HG03558 (cell line): ENCODE results near the gene P4HA3.

Source experiments
- ATAC-seq: cut with Tn5 transposase; IDR thresholded peaks from one replicate; pipeline ENCODE4 v1.9.1; 2021; ENCODE audit warnings: moderate number of reproducible peaks; ENCODE audit not compliant: unreplicated experiment; ENCODE audit errors: extremely low read depth

The P4HA3 gene

DNA sequence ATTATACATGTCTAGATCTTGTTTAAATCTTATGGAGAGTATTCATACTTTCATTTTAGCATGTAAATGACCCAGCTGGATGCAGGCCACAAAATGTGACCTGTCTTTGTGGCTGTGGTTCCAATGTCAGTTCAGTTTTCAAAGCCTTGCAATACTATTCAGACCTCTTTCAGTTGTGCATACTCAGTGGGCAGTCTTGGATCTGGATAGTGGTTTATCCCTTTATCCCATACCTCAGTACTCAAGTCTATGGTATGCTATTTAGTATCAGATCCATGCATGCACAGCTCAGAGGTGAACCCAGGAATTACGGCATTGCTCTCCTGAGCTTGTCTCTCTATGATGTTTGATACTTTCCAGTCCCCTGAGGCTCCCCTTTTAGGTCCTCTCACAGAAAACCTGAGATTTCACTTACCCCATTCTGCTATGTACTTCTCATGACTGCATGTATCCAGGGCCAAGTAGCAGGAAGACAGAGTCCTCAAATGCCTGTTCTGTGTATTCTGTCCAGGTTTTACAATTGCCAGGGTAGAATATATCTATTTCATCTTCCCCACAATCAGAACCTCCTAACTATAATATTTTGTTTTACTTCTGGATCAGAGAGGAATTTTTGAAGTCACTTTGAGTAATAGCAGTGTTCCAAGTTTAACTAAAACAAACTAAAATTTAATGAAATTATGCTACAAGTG is 6.9 kb upstream of the P4HA3 start:
- ATAC-seq, result no peak

- no peak for ATAC-seq
These were observed 5.5 kb upstream of the P4HA3 start for GRCh38 chr11:74316772-74317505.

- ATAC-seq, result no peak
These were observed 886 bp upstream of the P4HA3 start for GRCh38 chr11:74312326-74312725.

- no peak for ATAC-seq
These were observed 583 bp downstream of the P4HA3 start for GRCh38 chr11:74310857-74311256.

- ATAC-seq, result no peak
These were observed 4.0 kb downstream of the P4HA3 start for GRCh38 chr11:74307434-74307833.

DNA sequence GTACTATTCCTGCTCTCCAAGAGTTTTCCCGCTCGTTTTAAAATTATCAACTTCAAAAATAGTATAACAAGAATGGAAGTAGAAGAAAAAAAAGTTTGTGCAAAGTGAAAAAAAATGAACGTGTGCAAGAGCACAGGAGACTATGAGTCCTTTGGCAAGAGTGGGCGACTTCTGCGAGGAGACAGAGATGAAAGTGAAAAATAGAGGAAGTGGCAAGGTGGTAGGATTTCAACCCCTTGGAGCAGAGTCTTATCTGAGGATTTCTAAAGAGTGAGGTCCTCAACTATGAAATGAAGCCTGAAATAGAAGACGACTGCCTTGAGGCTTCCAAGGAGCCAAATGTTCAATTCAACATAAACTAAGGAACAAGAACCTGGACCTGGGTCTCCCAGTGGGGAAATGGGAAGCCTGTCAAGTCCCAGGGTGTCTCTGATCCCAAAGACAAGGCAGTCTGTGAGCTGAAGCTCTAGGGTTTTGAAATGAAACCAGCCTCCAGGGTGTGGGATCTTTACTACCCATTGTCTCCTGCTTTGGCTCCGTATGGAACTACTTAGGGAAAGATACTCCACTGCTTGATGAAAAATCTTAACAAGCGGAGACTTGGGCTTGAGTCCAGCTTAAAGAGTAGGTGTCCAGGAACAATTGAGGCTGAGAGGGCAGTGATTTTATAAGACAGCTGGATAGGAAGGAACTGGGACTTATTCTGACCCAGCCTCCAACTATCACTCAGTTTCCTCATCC is 4.8 kb downstream of the P4HA3 start:
- no peak for ATAC-seq

- no peak for ATAC-seq
These were observed 12.4 kb downstream of the P4HA3 start for GRCh38 chr11:74299015-74299414.

DNA sequence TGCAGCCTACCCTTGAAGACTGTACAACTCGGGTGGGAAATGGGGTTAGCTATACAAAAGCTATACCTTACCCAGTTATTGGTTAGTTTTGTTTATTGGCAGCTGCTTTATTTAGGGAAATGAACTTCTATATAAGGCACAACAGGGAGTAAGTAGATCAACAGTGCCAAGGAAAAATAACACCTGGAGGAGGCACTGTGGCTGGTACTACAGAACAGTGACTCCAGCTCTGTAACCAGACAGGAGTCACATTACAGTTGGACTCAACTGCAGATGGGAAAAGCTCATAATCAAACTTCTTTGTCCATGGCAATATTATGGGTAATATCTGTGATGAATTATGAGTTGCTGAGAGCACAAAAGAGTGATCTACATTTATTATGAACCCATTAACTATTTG is 14.0 kb downstream of the P4HA3 start:
- ATAC-seq, result no peak

DNA sequence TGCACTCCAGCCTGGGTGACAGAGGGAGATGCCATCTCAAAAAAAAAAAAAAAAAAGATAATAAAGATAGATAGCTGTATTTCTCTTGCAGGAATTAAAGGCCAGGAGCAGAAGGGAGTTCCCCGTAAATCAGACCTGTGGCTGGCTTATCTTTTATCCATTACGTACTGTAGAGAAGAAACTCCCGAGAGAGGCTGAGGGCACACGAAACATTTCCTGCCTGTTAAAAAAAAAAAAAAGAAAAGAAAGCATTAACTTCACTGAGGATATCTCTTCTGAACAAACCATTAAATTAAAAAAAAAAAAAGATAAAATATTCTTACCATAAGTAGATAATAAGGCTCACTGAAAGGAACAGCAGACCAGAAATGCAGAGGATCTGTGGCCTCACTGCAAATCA is 22.5 kb downstream of the P4HA3 start:
- no peak for ATAC-seq

GRCh38 chr11:74288161-74288560 is 23.3 kb downstream of the P4HA3 start:
- no peak for ATAC-seq

GRCh38 chr11:74284466-74284865 is 27.0 kb downstream of the P4HA3 start:
- ATAC-seq, result no peak

GRCh38 chr11:74283580-74284180 is 27.8 kb downstream of the P4HA3 start:
- no peak for ATAC-seq

DNA sequence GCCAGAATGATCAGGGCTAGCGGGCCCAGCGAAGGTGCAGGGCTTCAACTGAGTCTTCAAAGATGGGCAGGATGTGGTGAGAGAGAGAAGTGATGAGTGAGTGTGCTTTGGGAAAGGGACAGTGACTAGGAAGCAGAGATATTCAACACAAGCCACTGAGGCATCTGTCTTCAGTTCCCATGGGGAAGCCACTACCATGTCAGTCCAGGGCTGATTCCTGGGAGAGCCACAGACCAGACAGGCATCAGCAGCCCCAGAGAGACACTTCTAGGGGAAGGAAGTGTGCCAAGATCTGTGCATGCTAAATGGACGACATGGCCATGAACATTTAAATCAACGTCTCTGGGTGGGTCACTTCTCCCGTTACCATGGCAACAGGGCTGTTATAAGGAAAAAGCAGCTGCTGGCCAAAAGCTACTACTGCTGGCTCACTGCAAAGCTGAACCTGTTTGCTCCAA is 28.5 kb downstream of the P4HA3 start:
- no peak for ATAC-seq

DNA sequence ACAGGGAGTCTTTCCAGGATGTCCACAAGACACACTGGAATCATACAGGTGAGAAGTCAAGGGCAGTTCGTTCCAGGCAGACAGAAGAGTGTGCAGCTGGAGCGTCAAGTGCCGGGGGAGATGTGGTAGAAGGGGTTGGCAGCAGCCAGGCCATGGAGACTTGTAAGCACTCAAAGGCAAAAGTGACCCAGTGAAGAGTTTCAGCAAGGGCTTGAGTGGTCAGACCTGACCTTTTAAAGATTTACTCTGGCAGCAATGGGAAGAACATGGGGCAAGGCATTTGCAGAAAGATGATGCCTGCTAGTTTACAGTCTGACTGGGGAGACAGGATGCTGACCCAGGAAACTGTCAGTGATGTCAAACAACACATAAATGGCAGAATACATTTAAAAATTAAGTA is 29.0 kb downstream of the P4HA3 start:
- ATAC-seq, result no peak

DNA sequence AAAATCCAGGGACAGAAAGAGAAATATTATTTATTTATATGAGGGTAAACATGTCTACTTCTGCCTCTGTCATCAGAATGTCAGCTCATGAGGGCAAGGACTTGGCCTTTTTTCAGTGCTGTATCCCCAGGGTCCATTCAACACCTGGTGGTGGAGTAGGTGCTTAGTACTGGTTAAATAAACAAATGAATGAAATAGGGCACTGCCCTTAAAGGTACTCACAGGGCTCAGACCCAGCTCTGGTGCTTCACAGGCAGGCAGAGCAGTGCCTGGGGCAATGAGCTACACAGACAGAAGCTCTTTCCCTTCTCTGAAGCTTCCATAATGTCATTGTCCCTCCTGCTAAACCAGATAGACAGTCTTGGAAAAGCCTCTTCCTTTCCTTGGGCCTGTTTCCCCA is 30.9 kb downstream of the P4HA3 start:
- ATAC-seq, result no peak

DNA sequence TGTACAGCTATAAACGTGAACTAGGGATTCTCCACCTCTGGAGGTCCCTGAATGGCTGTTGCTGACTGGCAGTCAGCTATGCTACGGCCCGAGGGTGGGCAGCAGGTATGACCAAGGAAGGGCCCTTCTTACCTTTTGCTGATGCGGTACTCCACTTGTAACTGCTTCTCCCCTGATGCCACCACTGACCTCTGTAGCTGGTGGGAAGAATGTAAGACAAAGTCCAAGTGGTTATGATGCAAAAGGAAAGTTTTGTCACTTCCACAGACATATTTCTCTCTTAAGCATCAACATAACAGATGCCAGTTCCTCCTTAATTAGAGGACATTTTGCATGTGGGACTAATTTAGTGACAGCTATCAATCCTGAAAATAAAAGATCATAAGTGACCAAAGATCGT is 32.2 kb downstream of the P4HA3 start:
- no peak for ATAC-seq

DNA sequence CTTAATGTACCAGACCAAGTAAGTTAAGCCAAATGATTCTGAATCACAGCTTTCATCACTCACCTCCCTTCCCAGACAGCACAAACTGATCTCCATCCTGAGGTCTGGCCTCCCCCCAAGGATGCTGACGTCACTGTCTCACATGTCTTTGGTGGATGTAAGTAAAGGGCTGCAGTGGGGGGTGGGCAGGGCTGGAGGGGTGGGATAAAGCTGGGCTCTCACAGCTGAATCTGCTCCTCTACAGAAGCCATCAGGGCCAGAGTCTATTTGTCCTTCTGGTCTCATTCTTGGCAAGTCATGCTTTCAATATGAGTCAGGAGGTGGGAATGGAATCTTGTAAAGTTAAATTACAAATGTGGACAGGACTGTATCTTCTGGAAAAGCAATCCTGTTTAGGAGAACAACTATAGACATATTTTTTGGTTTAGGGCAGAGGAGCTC is 32.7 kb downstream of the P4HA3 start:
- ATAC-seq, result no peak

- no peak for ATAC-seq
These were observed 33.3 kb downstream of the P4HA3 start for GRCh38 chr11:74278103-74278502.

DNA sequence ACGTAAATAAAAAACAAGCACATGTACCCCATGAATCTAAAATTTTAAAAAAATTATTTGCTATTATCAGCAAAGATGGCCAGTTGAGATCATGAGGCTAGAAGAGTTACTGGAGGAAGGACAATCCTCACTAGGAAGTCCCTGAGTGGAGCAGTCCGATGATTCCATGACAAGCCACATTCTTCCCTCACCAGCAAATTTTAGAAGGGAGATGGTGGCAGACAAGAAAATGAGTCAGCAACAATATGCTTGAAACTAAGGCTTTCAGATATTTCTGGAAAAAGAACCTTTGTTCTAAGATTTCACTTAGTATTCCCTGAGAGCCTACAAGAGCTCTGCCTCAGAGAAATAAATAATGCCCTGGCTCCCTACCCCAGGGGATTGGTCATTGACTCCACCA is 34.9 kb downstream of the P4HA3 start:
- ATAC-seq, result no peak

- no peak for ATAC-seq
These were observed 39.2 kb downstream of the P4HA3 start for GRCh38 chr11:74272276-74272675.
